Suprapubic skin (tissue), 4 donors: ENCODE data around the gene MIR17HG.

Experiments used
- CTCF ChIP-seq, 2 donors: fragments of 200-600 bp in 1 of 2; fragments of 450-650 bp in 1 of 2; sonication (generic) in 1 of 2; IDR thresholded peaks; one replicate each; pipeline ENCODE4 v1.5.1; 2016 to 2019; ENCODE audit warnings: antibody characterized with exemption in 2 of 2, mild to moderate bottlenecking in 1 of 2, moderate library complexity in 1 of 2
- EP300 ChIP-seq: sonication (generic); formaldehyde crosslinking; IDR thresholded peaks from one replicate; pipeline ENCODE4 v1.6.1; 2017; ENCODE audit warnings: antibody characterized with exemption
- POLR2A ChIP-seq, 2 donors: fragments of 450-650 bp; IDR thresholded peaks; one replicate each; pipeline ENCODE4 v1.6.1; 2017; ENCODE audit warnings: antibody characterized with exemption in 2 of 2, mild to moderate bottlenecking in 2 of 2, moderate library complexity in 2 of 2
- POLR2AphosphoS5 ChIP-seq, 3 donors: sonication (generic); formaldehyde crosslinking; IDR thresholded peaks; one replicate each; pipeline ENCODE4 v1.6.1; 2017; ENCODE audit warnings: antibody characterized with exemption in 3 of 3

DNA sequence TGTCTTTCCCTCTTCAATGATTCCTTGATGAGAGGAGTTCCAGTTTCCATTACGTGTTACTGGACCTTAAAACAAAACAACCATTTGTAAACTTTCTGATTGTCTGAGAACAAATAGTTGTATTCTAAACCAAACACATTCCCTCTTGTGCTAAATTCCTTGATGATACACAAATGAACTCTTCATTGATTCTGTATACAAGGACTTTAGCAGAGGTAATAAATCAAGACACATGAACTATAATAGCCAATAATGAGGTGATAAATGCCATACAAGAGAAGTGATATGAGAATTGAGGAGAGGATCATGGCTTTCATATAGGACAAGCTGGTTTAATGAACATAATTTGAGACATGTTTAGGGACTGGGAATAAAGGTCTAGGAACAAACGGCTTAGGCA, 37.4 kb downstream of the MIR17HG start:
- TF ChIP-seq CTCF (IDR thresholded peaks at IDR 0.05): no peak
- TF ChIP-seq POLR2A (IDR thresholded peaks at IDR 0.05): no peak
- no peak for TF ChIP-seq EP300
- TF ChIP-seq POLR2AphosphoS5 (IDR thresholded peaks at IDR 0.05): no peak
